NT2/D1 (cell line): ENCODE data around the gene TIE1.

Experiments used
- DNase-seq: peaks from one replicate; pipeline ENCODE4 v3.0.0-alpha.2; 2011; ENCODE audit warnings: low read depth, low spot score
- H3K27me3 ChIP-seq: 2 replicates; pipeline ENCODE4 v1.6.0; 2011; ENCODE audit warnings: mild to moderate bottlenecking; ENCODE audit not compliant: insufficient read length, insufficient read depth
- H3K36me3 ChIP-seq: 2 replicates; pipeline ENCODE4 v1.6.1; 2011; ENCODE audit warnings: mild to moderate bottlenecking, low read length, mixed read lengths; ENCODE audit not compliant: insufficient read depth, insufficient read length
- H3K4me1 ChIP-seq: 2 replicates; pipeline ENCODE4 v1.5.1; 2011; ENCODE audit not compliant: insufficient read depth, insufficient read length
- H3K4me3 ChIP-seq: 2 replicates; pipeline ENCODE4 v1.5.1; 2011; ENCODE audit warnings: low read depth; ENCODE audit not compliant: insufficient read length
- H3K9ac ChIP-seq: 2 replicates; pipeline ENCODE4 v1.6.0; 2011; ENCODE audit warnings: low read depth; ENCODE audit not compliant: insufficient read length
- H3K9me3 ChIP-seq: 2 replicates; pipeline ENCODE4 v1.5.1; 2011; ENCODE audit warnings: mild to moderate bottlenecking, low read length; ENCODE audit not compliant: insufficient read depth
- SUZ12 ChIP-seq: IDR thresholded peaks from 2 replicates; pipeline ENCODE4 v1.6.1; 2011; ENCODE audit not compliant: insufficient read length, insufficient read depth; ENCODE audit errors: extremely low read depth
- YY1 ChIP-seq: IDR thresholded peaks from 2 replicates; pipeline ENCODE4 v1.6.1; 2011; ENCODE audit not compliant: insufficient read length, insufficient read depth
- ZNF274 ChIP-seq: IDR thresholded peaks from 2 replicates; pipeline ENCODE4 v1.6.1; 2011; ENCODE audit warnings: mild to moderate bottlenecking, low read depth, low read length

The TIE1 gene

DNA sequence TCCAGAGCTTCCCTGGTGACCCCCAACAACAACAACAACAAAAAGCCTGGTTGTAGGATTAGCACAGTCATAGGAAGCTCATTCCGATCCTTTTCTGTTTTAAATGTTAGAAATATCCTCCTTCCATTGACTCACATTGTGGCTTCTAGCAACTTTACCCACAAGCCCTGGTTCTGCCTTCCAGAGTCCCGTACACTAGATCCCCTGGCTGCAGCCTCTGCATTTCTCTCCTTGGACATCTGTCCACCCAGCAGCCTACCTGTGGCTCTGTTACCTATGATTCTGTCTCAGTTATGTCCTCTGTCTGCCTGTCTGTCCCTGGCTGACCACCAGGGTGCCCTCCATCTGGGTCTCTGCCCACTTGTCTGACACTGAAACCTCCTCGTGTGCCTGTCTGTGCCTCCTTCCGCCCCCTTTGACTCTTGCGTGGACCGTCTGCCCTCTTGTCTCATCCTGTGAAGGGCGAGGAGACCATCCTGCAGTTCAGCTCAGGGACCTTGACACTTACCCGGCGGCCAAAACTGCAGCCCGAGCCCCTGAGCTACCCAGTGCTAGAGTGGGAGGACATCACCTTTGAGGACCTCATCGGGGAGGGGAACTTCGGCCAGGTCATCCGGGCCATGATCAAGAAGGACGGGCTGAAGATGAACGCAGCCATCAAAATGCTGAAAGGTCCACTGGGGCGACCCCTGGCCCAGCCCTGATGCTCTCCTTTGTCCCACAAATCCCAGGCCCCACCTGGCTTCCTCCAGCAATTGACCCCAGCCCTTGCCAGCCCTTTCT, 16.1 kb downstream of the TIE1 start:
- no peaks in the 10 kb centered on the region for H3K36me3 ChIP-seq

GRCh38 chr1:43317817-43318471, 17.2 kb downstream of the TIE1 start:
- H3K9me3 ChIP-seq = no peaks in the 10 kb centered on the region
- H3K27me3 ChIP-seq = no peaks in the 10 kb centered on the region
- H3K4me3 ChIP-seq = no peak overlapping the region
- no peak overlapping the region for H3K9ac ChIP-seq
- H3K4me1 ChIP-seq = peaks cover 14% of the 10 kb centered on the region
- DNase-seq = no peak
- TF ChIP-seq ZNF274 = no peak
- TF ChIP-seq YY1 = no peak
- H3K36me3 ChIP-seq = no peaks in the 10 kb centered on the region

More for the DNA sequence above, 16.1 kb downstream of the TIE1 start:
- H3K9me3 ChIP-seq = no peaks in the 10 kb centered on the region
- H3K27me3 ChIP-seq = no peaks in the 10 kb centered on the region
- no peak for TF ChIP-seq SUZ12
- TF ChIP-seq ZNF274 = no peak
- TF ChIP-seq YY1 = no peak
- H3K4me3 ChIP-seq = no peak overlapping the region
- no peak overlapping the region for H3K9ac ChIP-seq
- DNase-seq = no peak
- H3K4me1 ChIP-seq = peaks cover 14% of the 10 kb centered on the region

DNA sequence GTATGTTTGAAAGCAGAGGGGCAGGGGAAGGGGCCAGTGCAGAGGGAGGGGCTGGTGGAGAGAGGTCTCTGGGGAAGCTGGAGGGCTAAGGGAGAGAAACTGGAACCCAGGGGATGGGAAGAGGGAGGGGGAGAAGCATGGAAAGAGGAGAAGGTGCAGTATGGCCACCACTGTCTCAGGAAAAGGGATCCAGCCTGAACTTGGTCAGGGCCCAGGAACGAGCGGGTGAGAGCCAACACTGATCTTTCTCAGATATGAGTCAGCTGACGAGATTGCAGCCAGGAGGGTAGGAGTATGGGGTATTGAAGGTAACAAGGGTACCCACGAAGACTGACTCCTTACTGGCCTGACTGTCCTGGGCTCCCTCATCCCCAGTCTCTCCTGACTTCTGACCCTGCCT, 18.0 kb downstream of the TIE1 start:
- TF ChIP-seq YY1 (no peak), SUZ12 (no peak), ZNF274 (no peak)
- no peak overlapping the region for H3K4me3 ChIP-seq

DNA sequence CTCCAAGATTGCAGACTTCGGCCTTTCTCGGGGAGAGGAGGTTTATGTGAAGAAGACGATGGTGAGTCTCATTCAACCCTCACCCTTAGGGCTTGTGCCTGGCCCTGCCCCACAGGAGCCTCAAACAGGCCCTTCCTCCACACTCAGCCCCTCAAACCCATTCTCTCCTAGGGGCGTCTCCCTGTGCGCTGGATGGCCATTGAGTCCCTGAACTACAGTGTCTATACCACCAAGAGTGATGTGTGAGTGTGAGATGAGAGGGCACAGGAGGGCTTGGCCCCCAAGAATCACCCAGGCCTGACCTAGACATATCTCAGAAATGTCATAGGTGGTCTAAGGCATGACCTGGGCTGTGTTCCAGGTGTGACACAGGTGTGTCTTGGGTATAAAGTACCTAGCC, 18.5 kb downstream of the TIE1 start:
- H3K4me3 ChIP-seq = no peak overlapping the region
- H3K27me3 ChIP-seq = no peaks in the 10 kb centered on the region
- H3K36me3 ChIP-seq = no peaks in the 10 kb centered on the region
- no peak for TF ChIP-seq ZNF274
- no peak for TF ChIP-seq YY1
- no peak for TF ChIP-seq SUZ12
- no peaks in the 10 kb centered on the region for H3K9me3 ChIP-seq
- H3K9ac ChIP-seq = no peak overlapping the region
- peaks cover 14% of the 10 kb centered on the region for H3K4me1 ChIP-seq
- DNase-seq = no peak

More for the DNA sequence above, 18.0 kb downstream of the TIE1 start:
- no peaks in the 10 kb centered on the region for H3K9me3 ChIP-seq
- H3K4me1 ChIP-seq = peaks cover 14% of the 10 kb centered on the region
- no peaks in the 10 kb centered on the region for H3K27me3 ChIP-seq
- H3K9ac ChIP-seq = no peak overlapping the region
- no peak for DNase-seq
- no peaks in the 10 kb centered on the region for H3K36me3 ChIP-seq

- no peak for DNase-seq
- Histone ChIP-seq H3K4me1 (peaks cover 16% of the 10 kb centered on the region), H3K36me3 (no peaks in the 10 kb centered on the region), H3K9me3 (0 out of 2 replicates have a peak, but pooled peaks cover under 1% of the 10 kb centered on the region), H3K27me3 (no peaks in the 10 kb centered on the region), H3K4me3 (no peak overlapping the region), H3K9ac (no peak overlapping the region)
- TF ChIP-seq SUZ12 (no peak), YY1 (no peak), ZNF274 (no peak)
Measured at GRCh38 chr1:43319766-43320165, 19.0 kb downstream of the TIE1 start.

DNA sequence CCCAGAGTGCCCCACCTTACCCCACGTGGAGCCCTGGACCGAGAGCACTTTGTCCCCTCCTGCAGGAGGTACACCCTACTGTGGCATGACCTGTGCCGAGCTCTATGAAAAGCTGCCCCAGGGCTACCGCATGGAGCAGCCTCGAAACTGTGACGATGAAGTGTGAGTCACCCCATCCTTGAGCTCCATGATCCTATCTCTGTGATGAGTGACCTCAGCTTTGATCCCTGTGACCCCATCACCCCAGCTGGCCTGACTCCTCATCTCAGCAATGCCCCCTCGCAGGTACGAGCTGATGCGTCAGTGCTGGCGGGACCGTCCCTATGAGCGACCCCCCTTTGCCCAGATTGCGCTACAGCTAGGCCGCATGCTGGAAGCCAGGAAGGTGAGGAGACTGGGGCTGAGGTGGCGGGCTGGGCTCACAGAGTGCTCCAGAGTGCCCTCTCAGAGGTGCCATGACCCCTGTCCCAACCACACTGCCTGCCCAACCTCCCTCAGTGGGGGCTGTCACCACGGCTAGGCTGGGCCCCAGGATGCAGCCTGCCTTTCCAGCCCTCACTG, 20.6 kb downstream of the TIE1 start:
- H3K4me1 ChIP-seq = peaks cover 13% of the 10 kb centered on the region
- no peak overlapping the region for H3K4me3 ChIP-seq
- no peak overlapping the region for H3K9ac ChIP-seq
- no peaks in the 10 kb centered on the region for H3K36me3 ChIP-seq
- no peak for DNase-seq
- TF ChIP-seq SUZ12 (no peak), YY1 (no peak), ZNF274 (no peak)
- H3K27me3 ChIP-seq = no peaks in the 10 kb centered on the region
- H3K9me3 ChIP-seq = peaks cover 16% of the 10 kb centered on the region

DNA sequence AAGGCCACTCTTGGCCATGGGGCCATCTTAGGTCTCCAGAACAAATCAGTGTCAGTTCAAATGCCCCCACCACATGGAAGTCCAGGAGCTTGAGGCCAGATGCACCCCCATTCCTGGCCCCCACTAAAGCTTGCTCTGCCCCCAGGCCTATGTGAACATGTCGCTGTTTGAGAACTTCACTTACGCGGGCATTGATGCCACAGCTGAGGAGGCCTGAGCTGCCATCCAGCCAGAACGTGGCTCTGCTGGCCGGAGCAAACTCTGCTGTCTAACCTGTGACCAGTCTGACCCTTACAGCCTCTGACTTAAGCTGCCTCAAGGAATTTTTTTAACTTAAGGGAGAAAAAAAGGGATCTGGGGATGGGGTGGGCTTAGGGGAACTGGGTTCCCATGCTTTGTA, 21.7 kb downstream of the TIE1 start:
- peaks cover 13% of the 10 kb centered on the region for H3K4me1 ChIP-seq
- no peak overlapping the region for H3K4me3 ChIP-seq
- no peak for DNase-seq
- H3K27me3 ChIP-seq = no peaks in the 10 kb centered on the region
- H3K36me3 ChIP-seq = no peaks in the 10 kb centered on the region
- TF ChIP-seq YY1 (no peak), ZNF274 (no peak), SUZ12 (no peak)
- no peak overlapping the region for H3K9ac ChIP-seq
- peaks cover 25% of the 10 kb centered on the region for H3K9me3 ChIP-seq
